K562 (cell line): ENCODE results near the gene MKRN2OS. TPM values are rescaled to one million over a fixed set of nuclear protein-coding genes. Genes with fewer than 3 reads are reported as not detected.

Experiments
- ELK1 ChIP-seq: sonication (generic); formaldehyde crosslinking; IDR thresholded peaks from 2 replicates; pipeline ENCODE4 v1.8.1; 2022; ENCODE audit warnings: missing genetic modification reagents
- FUS ChIP-seq: fragments of 200-400 bp; formaldehyde crosslinking; optimal IDR thresholded peaks from 2 replicates; pipeline ENCODE3; 2017; ENCODE audit warnings: low read depth, low read length
- KDM4B ChIP-seq, 2 experiments: fragments of 450-650 bp in 1 of 2; sonication (generic) in 1 of 2; IDR thresholded peaks; 2 replicates each; pipeline ENCODE4 v1.6.1; 2016 to 2017; ENCODE audit warnings: borderline replicate concordance in 2 of 2, antibody characterized with exemption in 1 of 2, low read depth in 1 of 2, mild to moderate bottlenecking in 1 of 2
- KDM5B ChIP-seq: fragments of 200-600 bp; sonication (generic); IDR thresholded peaks from 2 replicates; pipeline ENCODE4 v1.6.1; 2012; ENCODE audit warnings: low read depth, mild to moderate bottlenecking, moderate library complexity, low read length, control low read depth, inconsistent platforms; ENCODE audit not compliant: insufficient replicate concordance
- ZBTB49 ChIP-seq: sonication (generic); formaldehyde crosslinking; IDR thresholded peaks from 2 replicates; pipeline ENCODE4 v1.8.0; 2022; ENCODE audit warnings: missing genetic modification reagents, mild to moderate bottlenecking, borderline replicate concordance
- ZFPM2 ChIP-seq: fragments of 250-450 bp; sonication (Bioruptor Pico); IDR thresholded peaks from 2 replicates; pipeline ENCODE4 v1.5.1; 2022; ENCODE audit warnings: mild to moderate bottlenecking
- polyA plus RNA-seq, 8 experiments: library from polyadenylated mRNA; depleted of rRNA in 4 of 8; stranded (reverse) in 5 of 8; unstranded in 3 of 8; fragments of >200 nt; fragmentation: Nextera tagmentation in 2 of 8; fragmentation: Illumina TruSeq in 1 of 8; extraction: Ambion mirVana in 2 of 8; extraction: Trizol in 1 of 8; gene quantifications; 2 replicates each; pipeline versions ENCODE4 v1.2.1 to v1.2.3, GENCODE V29; 2011 to 2014; ENCODE audit warnings: inconsistent platforms in 1 of 8, missing spikeins in 1 of 8
- total RNA-seq, 7 experiments: library from RNA; depleted of rRNA in 6 of 7; stranded (reverse); fragments of >200 nt in 6 of 7; fragmentation: Illumina TruSeq in 2 of 7; extraction: Trizol in 2 of 7; gene quantifications; 2 replicates each; pipeline versions ENCODE4 v1.2.1 to v1.2.3, GENCODE V29; 2011 to 2021; ENCODE audit warnings: low replicate concordance in 1 of 7

Gene MKRN2OS
- total and polyA plus RNA-seq, 9 of the 15 experiments (the other 6 are each of a cell fraction or from before 2014, with no cell fraction given) = 0.11 to 0.27 (median 0.17) TPM; not detected in 6

- TF ChIP-seq ZBTB49 (CRISPR knock-in tag) (no peak), ELK1 (CRISPR knock-in tag) (no peak), FUS (no peak), KDM5B (no peak), ZFPM2 (CRISPR knock-in tag) (no peak), KDM4B (IDR thresholded peaks at IDR 0.05; ENCODE audit: borderline replicate concordance in 2 of 2, low read depth in 1 of 2) (no peak)
- TF ChIP-seq, all 486 proteins: peak for 5
Measured at GRCh38 chr3:12515631-12516030, 29.7 kb downstream of the MKRN2OS start (continued).
